Measurements from ENCODE around the gene DISP2. TPM values are rescaled to one million over a fixed set of nuclear protein-coding genes. Genes with fewer than 3 reads are reported as not detected.

Gene DISP2
- total and polyA plus RNA-seq, 2 of the 8 experiments (the other 6 are each of a cell fraction or from before 2014, with no cell fraction given) = 0.45 to 1.2 TPM

DNA sequence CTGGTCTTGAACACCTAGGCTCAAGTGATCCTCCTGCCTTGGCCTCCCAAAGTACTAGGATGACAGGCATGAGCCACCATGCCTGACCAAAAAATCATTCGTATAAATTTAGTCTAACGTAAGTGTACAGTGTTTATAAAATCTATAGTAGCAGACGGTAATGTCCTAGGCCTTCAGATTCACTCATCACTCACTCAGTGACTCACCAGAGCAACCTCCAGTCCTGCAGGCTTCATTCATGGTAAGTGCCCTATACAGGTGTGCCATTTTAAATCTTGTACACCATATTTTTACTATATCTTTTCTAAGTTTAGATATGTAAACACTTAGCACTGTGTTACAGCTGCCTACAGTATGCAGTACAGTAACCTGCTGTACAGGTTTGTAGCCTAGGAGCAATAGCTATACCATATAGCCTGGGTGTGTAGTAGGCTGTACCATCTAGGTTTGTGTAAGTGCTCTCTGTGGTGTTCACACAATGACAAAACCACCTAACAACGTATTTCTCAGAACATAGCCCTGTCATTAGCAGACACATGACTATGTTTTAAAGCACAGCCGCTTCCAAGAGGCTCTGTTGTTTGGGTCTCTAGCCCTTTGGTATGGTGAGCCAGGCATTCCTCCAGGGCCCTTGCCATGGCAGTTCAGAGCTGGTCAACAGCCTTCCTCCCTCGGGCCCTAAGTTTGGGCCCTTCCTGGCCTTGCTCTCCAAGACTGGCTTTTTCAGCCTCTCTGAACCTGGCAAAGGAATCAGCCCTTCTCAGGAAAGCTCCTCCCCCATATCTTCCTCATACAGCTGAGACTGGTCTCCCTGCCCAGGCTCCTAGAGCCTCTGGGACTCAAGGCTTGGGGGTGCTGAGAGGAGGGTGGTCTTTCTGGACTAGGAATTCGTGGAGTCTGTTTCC, 15.4 kb upstream of the DISP2 start:
- no peaks in the 10 kb centered on the region for H4K20me1 ChIP-seq (replicated peaks in 1 of 2; ENCODE audit: control insufficient read depth in 1 of 2, insufficient read depth in 2 of 2, low read length in 2 of 2)
- no peak overlapping the region for H2BK15ac ChIP-seq (ENCODE audit: low read length)
- no peaks in the 10 kb centered on the region for H3K79me2 ChIP-seq (ENCODE audit: control insufficient read depth in 1 of 2, insufficient read depth in 2 of 2, low read length in 2 of 2)
- no peak overlapping the region for H3K18ac ChIP-seq (ENCODE audit: extremely low read depth, low read length)
- no peak overlapping the region for H4K91ac ChIP-seq (replicated peaks; ENCODE audit: insufficient read length, low read length)
- H3K23me2 ChIP-seq (ENCODE audit: low read depth, low read length) = no peaks in the 10 kb centered on the region
- ChIA-PET CTCF (ENCODE audit: partially characterized antibody) (interaction anchor here (0.6 to 27.4 kb wide), 17 partner anchors 10 to 165 kb away, joined by 3 to 584 read pairs (median 16); partner anchors contain the start of genes ANKRD63, DISP2, INAFM2 and KNSTRN), POLR2A (ENCODE audit: partially characterized antibody) (interaction anchor here (1.1 to 2.5 kb wide), 4 partner anchors 8 to 48 kb away, joined by 3 to 8 read pairs (median 4); no protein-coding TSS in a partner anchor)
- H2AFZ ChIP-seq (ENCODE audit: low read length) = no peak overlapping the region
- H2BK5ac ChIP-seq (ENCODE audit: low read depth, low read length) = no peak overlapping the region
- H3K56ac ChIP-seq (replicated peaks; ENCODE audit: insufficient read length, low read depth, low read length) = no peak overlapping the region
- no peak overlapping the region for H3K14ac ChIP-seq (ENCODE audit: insufficient read length)
- no peak overlapping the region for H3K4me3 ChIP-seq (ENCODE audit: extremely low read depth in 1 of 4, insufficient read depth in 2 of 4, low read depth in 3 of 4, low read length in 4 of 4)
- H3K23ac ChIP-seq (ENCODE audit: insufficient read length) = no peak overlapping the region
- H2BK20ac ChIP-seq (ENCODE audit: low read length) = no peak overlapping the region
- no peak overlapping the region for H4K5ac ChIP-seq (ENCODE audit: insufficient read length, low read depth, low read length)
- H3K27me3 ChIP-seq (replicated peaks in 1 of 4; ENCODE audit: control insufficient read depth in 3 of 4, extremely low read depth in 1 of 4, insufficient read depth in 3 of 4, low read length in 3 of 4) = peaks cover 0 to 4% (median 0%) of the 10 kb centered on the region in 4 experiments; a peak in 1 of 7 replicates
- no peak for FAIRE-seq
- no peaks in the 10 kb centered on the region for H3K36me3 ChIP-seq (ENCODE audit: control insufficient read depth in 2 of 4, insufficient read depth in 4 of 4, low read length in 3 of 4)
- no peaks in the 10 kb centered on the region for H3K79me1 ChIP-seq (ENCODE audit: low read depth, low read length)
- no peak overlapping the region for H2BK120ac ChIP-seq (replicated peaks; ENCODE audit: low read depth, low read length)
- H3K9ac ChIP-seq (replicated peaks in 1 of 4; ENCODE audit: extremely low read depth in 1 of 4, low read depth in 3 of 4, low read length in 3 of 4) = no peak overlapping the region
- H4K8ac ChIP-seq (ENCODE audit: extremely low read depth, insufficient read depth, low read length) = no peak overlapping the region
- no peak overlapping the region for H3K27ac ChIP-seq (ENCODE audit: low read depth, low read length)
- WGBS, 2 experiments (ENCODE audit: extremely low coverage in 1 of 2, insufficient coverage in 1 of 2, insufficient read length in 1 of 2, insufficient replicate concordance in 2 of 2, low coverage in 1 of 2, low lambda C conversion rate in 2 of 2, missing lambda C conversion rate in 1 of 2) = 61% methylated on average over 7 of the region's 7 CpGs; no CpG with 5 or more reads in 1 of the 2 experiments
- DNase-seq (ENCODE audit: low read depth in 1 of 2, low spot score in 2 of 2) = no peak
- H3K4ac ChIP-seq (replicated peaks; ENCODE audit: insufficient read length, low read depth, low read length) = no peak overlapping the region
- peaks cover 0 to 20% (median 12%) of the 10 kb centered on the region in 4 experiments; a peak in 6 of 7 replicates for H3K4me1 ChIP-seq (replicated peaks in 1 of 4; ENCODE audit: control insufficient read depth in 3 of 4, insufficient read depth in 4 of 4, low read length in 3 of 4)
- H3K4me2 ChIP-seq (ENCODE audit: insufficient read depth in 1 of 2, low read depth in 2 of 2, low read length in 2 of 2) = no peak overlapping the region
- no peak overlapping the region for H2AK5ac ChIP-seq (ENCODE audit: low read depth, low read length)
- no peaks in the 10 kb centered on the region for H3K9me3 ChIP-seq (ENCODE audit: insufficient read depth in 2 of 2, low read depth in 1 of 2, low read length in 1 of 2)
- no peak overlapping the region for H2BK12ac ChIP-seq (ENCODE audit: low read depth, low read length)
- TF ChIP-seq CEBPB (IDR thresholded peaks at IDR 0.05; ENCODE audit: low read depth, low read length) = no peak
- no peak for TF ChIP-seq TBP (IDR thresholded peaks at IDR 0.05; ENCODE audit: low read depth, low read length)
- no peak for TF ChIP-seq SP4 (IDR thresholded peaks at IDR 0.05; ENCODE audit: low read length)
- TF ChIP-seq TCF12 (IDR thresholded peaks at IDR 0.05; ENCODE audit: low read depth, low read length) = no peak
- TF ChIP-seq EP300 (IDR thresholded peaks at IDR 0.05; ENCODE audit: borderline replicate concordance in 1 of 2, low read depth in 2 of 2, low read length in 2 of 2) = no peak
- no peak for TF ChIP-seq YY1 (IDR thresholded peaks at IDR 0.05; ENCODE audit: low read depth, low read length)
- no peak for TF ChIP-seq SIX5 (IDR thresholded peaks at IDR 0.05; ENCODE audit: low read depth, low read length)
- TF ChIP-seq KDM1A (IDR thresholded peaks at IDR 0.05; ENCODE audit: borderline replicate concordance, low read length) = no peak
- TF ChIP-seq ZNF274 (IDR thresholded peaks at IDR 0.05; ENCODE audit: borderline replicate concordance, extremely low read depth, low read length) = no peak
- TF ChIP-seq CTCF (IDR thresholded peaks at IDR 0.05; ENCODE audit: control extremely low read depth in 1 of 3, insufficient read depth in 1 of 3, low read depth in 1 of 3, low read length in 3 of 3) = no peak

All from H1 (cell line).